ENCODE data around the gene RNF126.

The RNF126 gene

DNA sequence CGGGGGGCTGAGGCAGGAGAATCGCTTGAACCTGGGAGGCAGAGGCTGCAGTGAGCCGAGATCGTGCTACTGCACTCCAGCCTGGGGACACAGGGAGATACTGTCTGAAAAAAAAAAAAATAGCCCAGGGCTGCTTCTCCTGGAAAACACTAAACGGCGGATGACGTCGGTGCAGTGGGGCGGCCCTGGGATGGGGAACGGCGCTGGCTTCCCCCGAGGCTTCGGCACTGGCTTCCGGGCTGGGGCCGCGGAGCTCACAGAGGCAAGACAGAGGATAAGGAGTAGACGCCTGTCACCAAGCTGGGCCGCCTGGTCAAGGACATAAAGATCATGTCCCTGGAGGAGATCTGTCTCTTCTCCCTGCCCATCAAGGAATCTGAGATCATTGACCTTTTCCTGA is 27.2 kb upstream of the RNF126 start:
- H3K4me3 ChIP-seq (ENCODE audit: low read depth, low read length) = no peak overlapping the region
- TF ChIP-seq, protein P1, sequence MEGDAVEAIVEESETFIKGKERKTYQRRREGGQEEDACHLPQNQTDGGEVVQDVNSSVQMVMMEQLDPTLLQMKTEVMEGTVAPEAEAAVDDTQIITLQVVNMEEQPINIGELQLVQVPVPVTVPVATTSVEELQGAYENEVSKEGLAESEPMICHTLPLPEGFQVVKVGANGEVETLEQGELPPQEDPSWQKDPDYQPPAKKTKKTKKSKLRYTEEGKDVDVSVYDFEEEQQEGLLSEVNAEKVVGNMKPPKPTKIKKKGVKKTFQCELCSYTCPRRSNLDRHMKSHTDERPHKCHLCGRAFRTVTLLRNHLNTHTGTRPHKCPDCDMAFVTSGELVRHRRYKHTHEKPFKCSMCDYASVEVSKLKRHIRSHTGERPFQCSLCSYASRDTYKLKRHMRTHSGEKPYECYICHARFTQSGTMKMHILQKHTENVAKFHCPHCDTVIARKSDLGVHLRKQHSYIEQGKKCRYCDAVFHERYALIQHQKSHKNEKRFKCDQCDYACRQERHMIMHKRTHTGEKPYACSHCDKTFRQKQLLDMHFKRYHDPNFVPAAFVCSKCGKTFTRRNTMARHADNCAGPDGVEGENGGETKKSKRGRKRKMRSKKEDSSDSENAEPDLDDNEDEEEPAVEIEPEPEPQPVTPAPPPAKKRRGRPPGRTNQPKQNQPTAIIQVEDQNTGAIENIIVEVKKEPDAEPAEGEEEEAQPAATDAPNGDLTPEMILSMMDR (IDR thresholded peaks at IDR 0.05; ENCODE audit: borderline replicate concordance, insufficient read depth, low read depth, low read length) = no peak

DNA sequence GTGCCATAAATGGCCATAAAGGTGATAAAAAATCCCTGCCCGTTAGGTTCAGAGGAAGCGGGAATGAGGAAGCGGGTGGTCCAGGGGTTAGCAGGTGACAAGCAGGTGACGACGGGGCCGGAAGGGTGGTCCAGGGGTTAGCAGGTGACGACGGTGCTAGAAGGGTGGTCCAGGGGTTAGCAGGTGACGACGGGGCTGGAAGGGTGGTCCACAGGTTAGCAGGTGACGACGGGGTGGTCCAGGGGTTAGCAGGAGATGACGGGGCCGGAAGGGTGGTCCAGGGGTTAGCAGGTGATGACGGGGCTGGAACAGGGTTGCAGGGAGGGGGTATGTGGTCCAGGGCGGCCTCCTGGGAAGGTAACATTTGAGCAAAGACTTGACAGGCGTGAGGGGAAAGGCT is 26.0 kb upstream of the RNF126 start:
- TF ChIP-seq, protein P1 (IDR thresholded peaks at IDR 0.05; ENCODE audit: borderline replicate concordance, insufficient read depth, low read depth, low read length) = no peak

DNA sequence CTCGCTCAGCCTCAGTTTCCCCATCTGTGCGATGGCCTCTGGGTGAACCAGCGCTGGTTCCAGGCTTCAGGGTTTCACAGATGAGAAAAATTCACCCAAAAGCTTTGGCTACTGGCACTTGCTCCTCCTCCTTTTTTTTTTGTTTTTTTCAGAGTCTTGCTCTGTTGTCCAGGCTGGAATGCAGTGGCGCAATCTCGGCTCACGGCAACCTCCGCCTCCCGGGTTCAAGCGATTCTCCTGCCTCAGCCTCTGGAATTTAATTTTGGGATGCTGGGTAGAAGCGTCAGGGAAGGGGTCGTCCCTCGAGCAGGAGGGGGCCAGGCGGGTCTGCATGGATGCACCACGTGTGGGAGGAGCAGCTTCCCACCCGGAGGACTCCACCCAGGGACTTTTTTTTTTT is 25.2 kb upstream of the RNF126 start:
- H3K4me3 ChIP-seq (ENCODE audit: low read depth, low read length) = no peak overlapping the region
- TF ChIP-seq, protein P1 (IDR thresholded peaks at IDR 0.05; ENCODE audit: borderline replicate concordance, insufficient read depth, low read depth, low read length) = no peak

More for the DNA sequence above, 26.0 kb upstream of the RNF126 start:
- H3K4me3 ChIP-seq (ENCODE audit: low read depth, low read length) = no peak overlapping the region

DNA sequence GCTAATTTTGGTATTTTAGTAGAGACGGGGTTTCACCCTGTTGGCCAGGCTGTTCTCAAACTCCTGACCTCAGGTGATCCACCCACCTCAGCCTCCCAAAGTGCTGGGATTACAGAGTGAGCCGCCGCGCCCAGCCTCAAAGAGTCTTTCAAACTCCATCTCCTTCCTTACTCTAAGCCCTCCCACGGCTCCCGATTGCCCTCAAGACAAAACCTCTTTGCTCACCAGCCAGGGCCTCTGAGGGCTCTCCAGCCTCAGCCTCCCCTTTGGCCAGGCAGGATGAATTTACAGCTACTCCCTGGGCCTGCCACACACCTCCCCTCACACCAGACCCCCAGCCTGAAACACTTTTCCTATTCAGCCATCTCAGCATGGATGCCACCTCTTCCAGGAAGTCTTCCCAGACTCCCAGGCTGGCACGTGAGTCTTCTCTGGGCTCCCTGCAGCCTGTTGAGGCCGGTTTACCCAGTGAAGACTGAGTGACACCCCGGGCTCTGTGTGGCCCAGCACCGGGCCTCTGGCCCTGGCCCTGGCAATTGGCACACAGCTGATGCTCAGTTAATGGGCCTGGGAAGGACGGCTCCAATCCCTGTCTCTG is 24.7 kb upstream of the RNF126 start:
- TF ChIP-seq, protein P1 (IDR thresholded peaks at IDR 0.05; ENCODE audit: borderline replicate concordance, insufficient read depth, low read depth, low read length) = no peak
- no peak overlapping the region for H3K4me3 ChIP-seq (ENCODE audit: low read depth, low read length)

DNA sequence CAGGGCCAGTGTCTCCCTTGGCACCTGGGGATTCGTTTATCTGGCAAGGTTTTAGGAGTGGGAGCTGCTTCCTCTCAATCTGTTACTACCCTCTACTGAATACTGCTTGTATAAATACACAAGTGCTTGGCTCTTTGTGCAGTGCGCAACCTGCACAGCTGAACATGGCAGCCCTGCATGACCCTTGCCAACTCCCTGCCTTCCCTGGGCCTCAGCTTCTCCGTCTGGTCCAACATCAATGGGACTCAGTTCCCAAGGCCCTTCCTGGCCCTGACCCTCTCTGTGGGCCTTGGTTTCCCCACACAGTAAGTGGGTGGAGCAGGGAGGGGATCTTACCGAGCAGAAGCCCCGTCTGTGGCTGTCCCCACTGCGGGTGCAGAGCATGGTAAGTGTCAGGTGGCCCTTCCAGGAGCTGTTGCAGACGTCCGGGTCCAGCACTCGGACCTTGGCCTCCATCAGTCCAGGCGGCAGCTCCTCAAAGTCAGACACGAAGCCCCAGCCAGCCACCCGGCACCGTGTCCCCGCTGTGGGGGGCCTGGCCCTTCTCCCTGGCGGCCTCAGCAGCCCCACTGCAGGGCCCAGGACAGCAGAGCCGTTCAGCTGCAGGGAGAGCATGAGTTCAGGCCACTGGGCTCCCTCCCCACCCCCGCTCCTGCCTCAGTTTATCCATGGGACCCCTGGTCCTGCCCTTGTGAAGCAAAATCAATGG is 23.7 kb upstream of the RNF126 start:
- no peak overlapping the region for H3K4me3 ChIP-seq (ENCODE audit: low read depth, low read length)
- TF ChIP-seq, protein P1 (IDR thresholded peaks at IDR 0.05; ENCODE audit: borderline replicate concordance, insufficient read depth, low read depth, low read length) = no peak

DNA sequence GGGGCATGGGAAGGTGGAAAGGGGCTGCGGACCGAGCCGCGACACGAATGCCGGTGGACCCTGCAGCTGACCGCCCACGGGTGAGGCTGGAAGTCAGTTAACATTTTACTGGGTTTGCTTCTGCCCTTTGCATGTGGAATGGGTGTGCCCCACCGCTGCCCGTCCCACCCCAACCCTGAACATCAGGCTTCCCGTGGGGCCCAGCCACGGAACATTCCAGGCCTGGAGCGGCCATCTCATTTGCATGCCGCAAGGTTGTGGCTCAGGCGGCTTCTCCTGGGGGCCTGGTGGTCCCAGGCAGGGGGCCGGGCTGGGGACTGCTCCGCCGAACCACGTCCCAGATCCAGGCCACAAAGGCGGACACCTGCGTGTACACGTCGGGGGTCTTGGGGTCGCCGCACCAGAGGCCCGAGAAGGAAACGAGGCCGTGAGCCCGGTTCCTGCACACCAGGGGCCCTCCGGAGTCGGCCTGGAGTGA is 22.5 kb upstream of the RNF126 start:
- no peak overlapping the region for H3K4me3 ChIP-seq (ENCODE audit: low read depth, low read length)
- TF ChIP-seq, protein P1 (IDR thresholded peaks at IDR 0.05; ENCODE audit: borderline replicate concordance, insufficient read depth, low read depth, low read length) = no peak

Measured in GM12875 (cell line).